GM10266 (cell line): Measurements from ENCODE around the gene DLGAP4.

Experiments
- DNase-seq: peaks from one replicate; pipeline ENCODE4 v3.0.0; 2012; ENCODE audit errors: extremely low spot score
- TF ChIP-seq, protein P1 (sequence below): IDR thresholded peaks from 2 replicates; pipeline ENCODE4 v1.5.1; 2012; ENCODE audit warnings: mild to moderate bottlenecking, low read depth; ENCODE audit not compliant: control insufficient read depth, insufficient read depth; ENCODE audit errors: missing control alignments

Gene DLGAP4

DNA sequence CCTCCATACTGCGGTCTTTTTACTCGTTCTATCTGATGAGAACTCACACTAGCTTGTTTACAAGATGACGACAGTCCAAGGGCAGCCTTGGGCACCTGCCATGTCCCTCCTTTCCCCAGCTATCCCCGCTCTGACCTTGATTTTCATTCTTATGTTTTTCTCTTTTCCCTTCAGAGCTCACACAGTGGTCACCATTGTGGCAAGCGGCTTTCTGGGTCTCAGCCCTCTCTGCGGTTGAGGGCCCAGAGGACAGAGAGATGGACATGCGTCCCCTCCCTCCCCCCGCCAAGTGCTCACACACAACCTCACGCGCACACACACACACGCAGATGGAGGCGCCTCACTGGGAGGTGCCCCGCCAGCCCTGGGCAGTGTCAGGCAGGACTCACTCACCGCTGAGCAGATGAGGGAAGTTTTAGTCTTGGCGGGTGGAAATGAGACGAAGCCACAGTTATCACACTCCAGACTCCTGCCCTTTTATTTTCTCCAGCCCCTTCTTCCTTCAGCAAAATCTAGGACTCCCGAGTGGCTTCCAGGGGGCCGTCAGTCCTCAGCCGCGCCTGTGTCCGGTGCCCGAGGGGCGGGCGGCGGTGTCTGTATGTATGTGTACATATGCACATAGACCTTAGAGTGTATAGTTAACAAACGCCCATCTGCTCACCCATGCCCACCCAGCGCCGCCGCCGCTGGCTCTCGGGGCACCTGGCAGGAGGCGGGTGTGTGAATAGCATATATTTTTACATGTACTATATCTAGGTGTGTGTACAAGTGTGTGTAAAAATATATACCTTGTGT is 221.4 kb downstream of the DLGAP4 start:
- no peak for DNase-seq
- TF ChIP-seq, protein P1, sequence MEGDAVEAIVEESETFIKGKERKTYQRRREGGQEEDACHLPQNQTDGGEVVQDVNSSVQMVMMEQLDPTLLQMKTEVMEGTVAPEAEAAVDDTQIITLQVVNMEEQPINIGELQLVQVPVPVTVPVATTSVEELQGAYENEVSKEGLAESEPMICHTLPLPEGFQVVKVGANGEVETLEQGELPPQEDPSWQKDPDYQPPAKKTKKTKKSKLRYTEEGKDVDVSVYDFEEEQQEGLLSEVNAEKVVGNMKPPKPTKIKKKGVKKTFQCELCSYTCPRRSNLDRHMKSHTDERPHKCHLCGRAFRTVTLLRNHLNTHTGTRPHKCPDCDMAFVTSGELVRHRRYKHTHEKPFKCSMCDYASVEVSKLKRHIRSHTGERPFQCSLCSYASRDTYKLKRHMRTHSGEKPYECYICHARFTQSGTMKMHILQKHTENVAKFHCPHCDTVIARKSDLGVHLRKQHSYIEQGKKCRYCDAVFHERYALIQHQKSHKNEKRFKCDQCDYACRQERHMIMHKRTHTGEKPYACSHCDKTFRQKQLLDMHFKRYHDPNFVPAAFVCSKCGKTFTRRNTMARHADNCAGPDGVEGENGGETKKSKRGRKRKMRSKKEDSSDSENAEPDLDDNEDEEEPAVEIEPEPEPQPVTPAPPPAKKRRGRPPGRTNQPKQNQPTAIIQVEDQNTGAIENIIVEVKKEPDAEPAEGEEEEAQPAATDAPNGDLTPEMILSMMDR, result no peak

GRCh38 chr20:36528176-36528874 is 222.2 kb downstream of the DLGAP4 start:
- no peak for DNase-seq
- TF ChIP-seq, protein P1, result no peak

- DNase-seq, result no peak
- TF ChIP-seq, protein P1, result no peak
Measured at GRCh38 chr20:36528875-36529417, 222.8 kb downstream of the DLGAP4 start.

DNA sequence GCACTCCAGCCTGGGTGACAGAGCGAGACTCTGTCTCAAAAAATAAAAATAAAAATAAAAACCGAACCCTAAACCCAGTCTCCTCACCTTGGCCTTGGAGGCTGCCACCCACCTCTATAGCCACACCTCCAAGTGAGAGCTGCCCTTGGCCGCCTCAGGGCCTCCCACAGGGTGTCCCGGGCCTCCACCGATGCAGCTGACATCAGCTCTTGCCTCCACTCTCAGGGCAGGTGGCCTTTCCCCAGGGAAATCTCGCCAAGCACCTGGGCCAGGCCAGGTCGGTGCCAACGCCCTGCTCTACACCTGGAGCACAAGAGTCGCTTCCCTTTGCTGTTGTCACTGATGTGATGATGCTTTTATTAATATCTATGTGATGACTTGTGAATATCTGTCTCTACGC is 226.2 kb downstream of the DLGAP4 start:
- TF ChIP-seq, protein P1, result no peak
- no peak for DNase-seq

- no peak for DNase-seq
- TF ChIP-seq, protein P1, result no peak
Measured at GRCh38 chr20:36532822-36533221, 226.7 kb downstream of the DLGAP4 start.

DNA sequence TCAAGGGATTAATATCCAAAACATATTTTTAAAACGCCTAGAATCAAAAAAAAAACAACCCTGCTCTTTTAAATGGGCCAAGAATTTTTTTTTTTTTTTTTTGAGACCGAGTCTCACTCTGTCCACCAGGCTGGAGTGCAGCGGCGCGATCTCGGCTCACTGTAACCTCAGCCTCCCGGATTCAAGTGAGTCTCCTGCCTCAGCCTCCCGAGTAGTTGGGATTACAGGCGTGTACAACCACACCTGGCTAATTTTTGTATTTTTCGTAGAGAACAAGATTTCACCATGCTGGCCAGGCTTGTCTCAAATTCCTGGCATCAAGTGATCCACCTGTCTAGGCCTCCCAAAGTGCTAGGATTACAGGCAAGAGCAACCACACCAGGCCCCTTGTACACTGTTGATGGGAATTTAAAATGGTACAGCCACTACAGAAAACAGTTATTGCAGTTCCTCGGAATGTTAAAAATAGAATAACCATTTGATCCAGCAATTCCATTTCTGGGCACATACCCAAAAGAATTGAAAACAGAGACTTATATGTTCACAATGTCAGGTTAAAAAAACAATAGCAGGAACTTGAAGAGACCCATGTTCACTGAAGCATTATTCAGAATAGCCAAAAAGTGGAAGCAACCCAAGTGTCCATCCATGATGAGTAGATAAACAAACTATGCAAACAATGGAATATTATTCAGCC is 232.0 kb downstream of the DLGAP4 start:
- TF ChIP-seq, protein P1, result no peak
- no peak for DNase-seq
